Measurements from ENCODE around the gene ODAM.
"Not testable (repeated sequence)": the region's sequence is repeated elsewhere in the genome, so short reads cannot be mapped to it uniquely, and the experiment has no call there.

ODAM gene

GRCh38 chr4:70195425-70195824 is at the start of gene ODAM:
ODAM (plus strand) TSS chr4:70195725; CDS start chr4:70196544, 819 bp downstream.
- no peak for DNase-seq

- no peak for DNase-seq
Observed at GRCh38 chr4:70151271-70151670, 44.3 kb upstream of the ODAM start.

- DNase-seq = no peak
Observed at GRCh38 chr4:70152088-70152487, 43.4 kb upstream of the ODAM start.

DNA sequence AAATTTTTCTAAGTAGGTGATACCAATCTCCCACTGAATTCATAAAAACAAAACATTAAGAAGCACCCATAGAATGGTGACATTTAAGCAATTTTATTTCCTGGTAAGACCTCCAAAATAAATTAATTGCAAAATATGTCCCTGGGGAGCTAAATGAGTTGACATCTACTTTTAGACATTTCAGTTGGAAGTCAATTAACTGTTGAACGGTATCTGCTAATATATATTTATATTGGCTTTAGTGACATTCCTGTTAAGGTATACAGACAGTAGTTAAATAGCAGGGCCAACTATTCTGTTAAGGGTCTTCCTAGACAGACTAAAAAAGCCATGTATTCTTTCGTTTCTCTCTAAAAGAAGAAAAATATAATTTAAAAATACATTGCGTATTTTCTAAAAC is 41.6 kb upstream of the ODAM start, which contains the start of gene PRR27:
TSS of gene PRR27 (plus strand) at position 301 of the 400 bp plus-strand sequence. CDS start 139 bp downstream, outside the sequence.
- no peak for DNase-seq

DNA sequence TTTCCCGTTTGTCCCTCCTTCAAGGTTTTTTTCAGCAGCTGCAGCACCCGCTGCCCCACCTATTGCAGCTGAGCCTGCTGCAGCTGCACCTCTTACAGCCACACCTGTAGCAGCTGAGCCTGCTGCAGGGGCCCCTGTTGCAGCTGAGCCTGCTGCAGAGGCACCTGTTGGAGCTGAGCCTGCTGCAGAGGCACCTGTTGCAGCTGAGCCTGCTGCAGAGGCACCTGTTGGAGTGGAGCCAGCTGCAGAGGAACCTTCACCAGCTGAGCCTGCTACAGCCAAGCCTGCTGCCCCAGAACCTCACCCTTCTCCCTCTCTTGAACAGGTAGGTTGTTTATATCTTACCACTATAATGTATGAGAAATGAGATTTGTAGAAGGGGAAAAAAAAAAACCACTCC is 36.9 kb upstream of the ODAM start:
- DNase-seq = no peak

DNA sequence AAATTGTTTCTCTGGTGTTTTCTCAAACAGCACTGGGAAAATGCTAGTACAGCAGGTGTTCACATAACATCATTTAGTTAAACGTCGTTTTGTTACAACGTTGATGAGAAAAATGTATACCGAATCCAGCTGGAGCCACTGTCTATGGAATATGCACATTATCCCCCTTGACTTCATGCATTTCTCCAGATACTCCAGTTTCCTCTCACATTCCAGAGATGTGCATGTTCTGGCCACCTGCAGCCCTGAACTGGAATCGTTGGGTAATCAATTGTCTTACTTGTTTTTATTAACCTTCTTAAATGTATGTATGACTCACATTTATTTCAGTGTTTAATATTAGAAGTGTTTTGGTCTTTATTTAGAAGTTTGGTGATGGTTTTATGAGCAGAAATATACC is 18.4 kb upstream of the ODAM start:
- DNase-seq = no peak

GRCh38 chr4:70178075-70178660 is 17.4 kb upstream of the ODAM start:
- no peak for DNase-seq

GRCh38 chr4:70179811-70180210 is 15.7 kb upstream of the ODAM start:
- DNase-seq = no peak

DNA sequence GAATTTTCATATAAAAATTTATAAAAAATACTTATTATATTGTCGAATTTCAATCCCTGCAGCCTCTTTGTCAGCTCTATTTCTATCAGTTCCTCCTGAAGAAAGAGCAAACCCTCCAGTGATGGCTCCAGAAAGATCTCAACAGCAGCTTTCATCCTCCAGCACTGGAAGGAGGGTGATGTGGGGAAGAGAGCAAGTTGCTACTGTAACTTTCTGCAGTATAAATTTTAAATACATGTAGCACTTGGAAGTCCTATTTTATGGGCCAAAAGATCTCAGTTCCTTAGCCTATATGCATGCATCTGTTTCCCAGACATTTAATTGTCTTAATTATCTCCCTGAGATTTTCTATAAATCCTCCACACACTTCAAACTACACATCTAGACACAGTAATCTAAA is 13.7 kb upstream of the ODAM start:
- DNase-seq = no peak

- DNase-seq = no peak
Observed at GRCh38 chr4:70182517-70183167, 12.9 kb upstream of the ODAM start.

GRCh38 chr4:70183168-70183939 is 12.2 kb upstream of the ODAM start:
- no peak for DNase-seq

GRCh38 chr4:70183940-70184246 is 11.6 kb upstream of the ODAM start:
- DNase-seq = no peak

GRCh38 chr4:70187216-70187615 is 8.3 kb upstream of the ODAM start:
- DNase-seq = no peak

DNA sequence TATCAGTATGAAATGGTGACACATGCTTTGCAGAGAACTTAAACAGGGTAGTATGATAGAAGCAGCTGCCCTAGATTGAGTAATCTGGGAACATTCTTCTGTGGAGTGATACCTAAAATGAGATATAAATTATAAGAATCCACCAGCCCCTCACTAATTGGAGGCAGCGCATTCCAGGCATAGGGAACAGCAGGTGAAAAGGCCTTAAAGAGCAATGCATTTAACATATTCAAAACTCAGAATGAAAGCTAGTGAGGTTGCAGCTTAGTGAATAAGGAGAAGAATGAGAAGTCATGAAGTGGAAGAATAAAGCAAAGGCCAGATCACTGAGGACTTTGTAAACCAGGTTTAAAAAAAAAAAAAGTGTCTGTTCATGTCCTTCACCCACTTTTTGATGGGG is 4.9 kb upstream of the ODAM start:
- no peak for DNase-seq

GRCh38 chr4:70191647-70192046 is 3.9 kb upstream of the ODAM start:
- no peak for DNase-seq

DNA sequence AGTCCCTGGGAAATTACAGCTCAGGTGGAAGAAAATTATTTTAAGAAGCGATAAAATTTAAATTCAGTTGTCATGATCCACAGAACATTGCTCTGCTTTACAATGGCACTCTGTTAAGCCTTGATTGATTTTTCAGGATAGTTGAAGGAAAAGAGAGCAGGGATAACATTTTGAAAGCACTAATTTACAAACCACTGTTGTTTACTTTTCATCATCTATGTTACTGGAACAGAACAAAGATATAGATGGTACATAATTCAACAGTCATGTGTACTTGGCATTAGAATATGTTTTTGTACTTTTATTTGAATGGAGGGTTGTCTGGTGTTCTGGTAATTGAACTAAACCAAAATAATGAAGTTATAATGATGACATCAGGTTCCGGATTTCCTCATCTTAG is 2.6 kb upstream of the ODAM start:
- DNase-seq = no peak

DNA sequence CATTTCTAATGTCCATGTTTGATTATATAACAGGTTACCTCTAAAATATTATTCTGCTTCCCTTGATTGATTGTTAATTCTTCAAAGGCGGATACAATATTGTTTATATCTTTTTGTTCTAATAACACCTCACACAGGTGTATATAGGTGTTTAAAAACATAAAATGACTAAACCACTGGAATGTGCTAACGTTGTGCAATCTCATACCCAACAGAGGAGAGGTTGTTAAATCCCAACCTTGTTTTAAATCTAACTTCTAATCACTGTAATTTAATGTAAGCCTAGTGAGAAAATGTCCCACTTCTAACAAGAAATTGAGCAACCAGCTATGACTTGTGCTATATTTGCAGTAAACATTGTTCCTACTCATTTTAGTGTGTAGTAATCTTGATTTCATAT is 1.3 kb downstream of the ODAM start:
- DNase-seq = no peak

GRCh38 chr4:70197842-70198241 is 2.3 kb downstream of the ODAM start:
- no peak for DNase-seq

DNA sequence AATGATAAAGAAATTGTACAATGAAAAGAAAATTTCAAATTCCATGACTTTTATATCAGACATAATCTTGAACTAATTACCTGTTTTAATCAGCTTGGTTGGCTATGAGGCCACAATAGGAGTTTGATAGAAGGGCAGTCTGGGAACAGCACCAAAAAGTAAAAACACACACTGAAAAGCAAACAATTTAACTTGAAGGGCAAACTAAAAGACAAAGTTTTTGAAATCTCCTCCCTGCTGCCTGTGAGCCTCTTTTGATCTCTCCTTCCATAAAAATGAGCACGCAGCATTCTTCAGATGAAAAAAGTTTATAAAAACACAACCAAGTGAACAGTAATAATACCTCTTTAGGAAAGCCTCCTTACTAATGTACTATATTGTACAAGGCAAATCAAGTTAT is 8.1 kb downstream of the ODAM start:
- DNase-seq = no peak

- DNase-seq = not testable (repeated sequence)
Observed at GRCh38 chr4:70212752-70213151, 17.2 kb downstream of the ODAM start.

DNA sequence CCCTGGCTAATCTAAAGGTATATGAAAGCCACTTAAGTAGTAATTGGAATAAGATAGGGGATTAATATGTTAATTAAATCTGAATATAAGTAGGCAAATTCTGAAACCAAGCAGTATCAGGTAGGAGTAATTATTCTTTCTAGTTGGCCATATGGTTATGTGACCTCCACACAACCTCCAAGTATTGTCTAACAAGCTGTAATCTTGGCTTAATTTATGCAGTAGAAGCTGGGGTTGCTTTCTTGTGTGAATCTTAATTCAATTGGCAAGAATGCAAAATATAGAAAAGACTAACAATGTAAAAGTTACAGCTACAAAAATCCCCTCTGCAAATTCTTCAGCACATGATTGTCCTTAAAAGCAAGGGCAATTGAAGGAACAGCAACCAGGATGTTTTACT is 20.6 kb downstream of the ODAM start:
- DNase-seq = not testable (repeated sequence)

DNA sequence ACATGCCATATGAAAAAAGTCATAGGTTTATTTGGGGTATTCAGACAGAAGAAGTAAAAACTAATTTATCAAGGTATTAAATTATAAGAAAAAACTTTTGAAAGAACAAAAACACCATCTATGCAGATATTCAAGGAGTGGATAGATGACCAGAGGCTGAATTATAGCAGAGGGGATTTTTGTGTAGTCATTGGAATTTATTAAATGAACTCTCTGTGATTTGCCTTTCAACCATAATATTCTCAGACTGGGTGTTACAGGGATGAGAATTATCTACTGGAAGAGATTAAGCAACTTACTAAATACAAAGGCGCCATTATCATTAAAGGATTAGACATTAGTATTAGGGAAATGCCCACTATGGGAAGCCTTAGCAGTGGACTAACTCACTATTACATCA is 21.0 kb downstream of the ODAM start:
- not testable (repeated sequence) for DNase-seq

DNA sequence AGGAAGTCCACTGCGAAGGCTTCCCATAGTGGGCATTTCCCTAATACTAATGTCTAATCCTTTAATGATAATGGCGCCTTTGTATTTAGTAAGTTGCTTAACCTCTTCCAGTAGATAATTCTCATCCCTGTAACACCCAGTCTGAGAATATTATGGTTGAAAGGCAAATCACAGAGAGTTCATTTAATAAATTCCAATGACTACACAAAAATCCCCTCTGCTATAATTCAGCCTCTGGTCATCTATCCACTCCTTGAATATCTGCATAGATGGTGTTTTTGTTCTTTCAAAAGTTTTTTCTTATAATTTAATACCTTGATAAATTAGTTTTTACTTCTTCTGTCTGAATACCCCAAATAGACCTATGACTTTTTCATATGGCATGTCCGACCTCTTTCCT is 25.9 kb downstream of the ODAM start:
- not testable (repeated sequence) for DNase-seq

GRCh38 chr4:70221818-70222217 is 26.3 kb downstream of the ODAM start:
- DNase-seq = not testable (repeated sequence)

All from DMS 273 treated with DMSO at 0.1 percent for 48 hours (cell line).